ENCODE results near the gene CUL1.

CUL1 gene

DNA sequence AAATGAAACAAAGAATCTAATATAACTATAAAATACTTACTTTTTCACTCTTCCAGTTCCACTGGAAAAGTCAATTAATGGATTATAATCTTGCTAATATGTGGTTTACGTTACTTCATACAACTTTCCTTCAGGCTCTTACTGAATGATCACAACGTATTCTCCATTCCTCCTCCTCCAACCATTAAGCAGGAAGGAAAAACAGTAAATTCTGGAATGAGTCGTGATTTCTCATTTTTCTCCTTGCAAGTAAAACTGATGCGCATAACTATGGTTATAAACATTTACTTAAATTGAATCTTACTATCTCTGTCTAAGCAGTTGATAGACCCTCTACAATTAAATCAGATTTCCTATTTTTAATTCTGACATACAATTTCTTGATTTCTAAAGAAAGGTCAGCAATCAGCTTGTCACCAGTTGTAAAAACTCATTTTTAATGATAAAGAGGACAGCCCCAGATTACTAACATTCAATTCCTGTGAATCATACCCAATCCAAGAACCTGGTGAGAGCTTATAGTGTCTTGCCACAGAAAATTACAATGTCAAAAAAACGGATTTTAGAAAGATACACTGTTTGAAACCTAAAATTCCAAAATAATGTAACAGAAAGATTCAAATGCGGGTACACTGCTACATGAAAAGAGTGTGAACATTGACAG is 121.1 kb downstream of the CUL1 start:
- peaks cover 29% of the 10 kb centered on the region for H3K4me1 ChIP-seq (ENCODE audit: control insufficient read depth, low read length)
- no peak overlapping the region for H3K27ac ChIP-seq (ENCODE audit: low read depth, low read length)
- peaks cover 17% of the 10 kb centered on the region for H3F3A ChIP-seq (ENCODE audit: control insufficient read depth, insufficient read depth)
- no peaks in the 10 kb centered on the region for H3K9me3 ChIP-seq (ENCODE audit: control insufficient read depth, insufficient read depth, low read length)
- no peaks in the 10 kb centered on the region for H3K27me3 ChIP-seq (ENCODE audit: control insufficient read depth, low read length)
- H4K20me1 ChIP-seq (ENCODE audit: control insufficient read depth, insufficient read depth, low read depth, low read length) = peaks cover 4% of the 10 kb centered on the region; the same call in 1 of the 2 replicates
- no peak overlapping the region for H3K4me2 ChIP-seq (ENCODE audit: low read length)
- H3K36me3 ChIP-seq (ENCODE audit: control insufficient read depth, low read length) = peaks cover 92% of the 10 kb centered on the region
- TF ChIP-seq EZH2phosphoT487 (IDR thresholded peaks at IDR 0.05; ENCODE audit: borderline replicate concordance, low read length) = no peak
- TF ChIP-seq, protein P1, sequence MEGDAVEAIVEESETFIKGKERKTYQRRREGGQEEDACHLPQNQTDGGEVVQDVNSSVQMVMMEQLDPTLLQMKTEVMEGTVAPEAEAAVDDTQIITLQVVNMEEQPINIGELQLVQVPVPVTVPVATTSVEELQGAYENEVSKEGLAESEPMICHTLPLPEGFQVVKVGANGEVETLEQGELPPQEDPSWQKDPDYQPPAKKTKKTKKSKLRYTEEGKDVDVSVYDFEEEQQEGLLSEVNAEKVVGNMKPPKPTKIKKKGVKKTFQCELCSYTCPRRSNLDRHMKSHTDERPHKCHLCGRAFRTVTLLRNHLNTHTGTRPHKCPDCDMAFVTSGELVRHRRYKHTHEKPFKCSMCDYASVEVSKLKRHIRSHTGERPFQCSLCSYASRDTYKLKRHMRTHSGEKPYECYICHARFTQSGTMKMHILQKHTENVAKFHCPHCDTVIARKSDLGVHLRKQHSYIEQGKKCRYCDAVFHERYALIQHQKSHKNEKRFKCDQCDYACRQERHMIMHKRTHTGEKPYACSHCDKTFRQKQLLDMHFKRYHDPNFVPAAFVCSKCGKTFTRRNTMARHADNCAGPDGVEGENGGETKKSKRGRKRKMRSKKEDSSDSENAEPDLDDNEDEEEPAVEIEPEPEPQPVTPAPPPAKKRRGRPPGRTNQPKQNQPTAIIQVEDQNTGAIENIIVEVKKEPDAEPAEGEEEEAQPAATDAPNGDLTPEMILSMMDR (IDR thresholded peaks at IDR 0.05; ENCODE audit: low read depth, low read length, poor library complexity, severe bottlenecking) = no peak
- H3K9me2 ChIP-seq (replicated peaks; ENCODE audit: control insufficient read depth, low read length) = no peaks in the 10 kb centered on the region
- H3K79me2 ChIP-seq (ENCODE audit: control insufficient read depth, low read length) = peaks cover 8% of the 10 kb centered on the region; the same call in 1 of the 2 replicates
- no peak overlapping the region for H3K4me3 ChIP-seq (ENCODE audit: low read length)

DNA sequence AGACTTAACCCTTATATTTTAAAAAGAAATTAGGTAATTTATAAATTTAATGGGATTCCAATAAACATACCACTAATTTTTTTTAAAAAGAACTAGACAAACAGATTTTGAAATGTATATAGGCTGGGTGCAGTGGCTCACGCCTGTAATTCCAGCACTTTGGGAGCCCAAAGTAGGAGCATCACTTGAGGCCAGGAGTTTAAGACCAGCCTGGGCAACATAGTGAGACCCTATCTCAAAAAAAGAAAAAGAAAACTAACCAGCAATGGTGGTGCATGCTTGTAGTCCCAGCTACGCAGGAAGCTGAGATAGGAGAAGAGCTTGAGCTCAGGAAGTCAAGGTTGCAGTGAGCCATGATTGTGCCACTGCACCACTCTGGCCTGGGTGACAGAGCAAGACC is 122.7 kb downstream of the CUL1 start:
- TF ChIP-seq EZH2phosphoT487 (IDR thresholded peaks at IDR 0.05; ENCODE audit: borderline replicate concordance, low read length) = no peak
- TF ChIP-seq, protein P1 (IDR thresholded peaks at IDR 0.05; ENCODE audit: low read depth, low read length, poor library complexity, severe bottlenecking) = no peak
- H4K20me1 ChIP-seq (ENCODE audit: control insufficient read depth, insufficient read depth, low read depth, low read length) = no peaks in the 10 kb centered on the region
- peaks cover 13% of the 10 kb centered on the region for H3K4me1 ChIP-seq (ENCODE audit: control insufficient read depth, low read length)
- no peaks in the 10 kb centered on the region for H3K9me3 ChIP-seq (ENCODE audit: control insufficient read depth, insufficient read depth, low read length)
- no peak overlapping the region for H3K4me3 ChIP-seq (ENCODE audit: low read length)
- no peaks in the 10 kb centered on the region for H3K9me2 ChIP-seq (replicated peaks; ENCODE audit: control insufficient read depth, low read length)
- H3K27ac ChIP-seq (ENCODE audit: low read depth, low read length) = no peak overlapping the region
- H3K27me3 ChIP-seq (ENCODE audit: control insufficient read depth, low read length) = no peaks in the 10 kb centered on the region
- peaks cover 16% of the 10 kb centered on the region for H3F3A ChIP-seq (ENCODE audit: control insufficient read depth, insufficient read depth)
- peaks cover 92% of the 10 kb centered on the region for H3K36me3 ChIP-seq (ENCODE audit: control insufficient read depth, low read length)
- H3K79me2 ChIP-seq (ENCODE audit: control insufficient read depth, low read length) = peaks cover 11% of the 10 kb centered on the region
- no peak overlapping the region for H3K4me2 ChIP-seq (ENCODE audit: low read length)

DNA sequence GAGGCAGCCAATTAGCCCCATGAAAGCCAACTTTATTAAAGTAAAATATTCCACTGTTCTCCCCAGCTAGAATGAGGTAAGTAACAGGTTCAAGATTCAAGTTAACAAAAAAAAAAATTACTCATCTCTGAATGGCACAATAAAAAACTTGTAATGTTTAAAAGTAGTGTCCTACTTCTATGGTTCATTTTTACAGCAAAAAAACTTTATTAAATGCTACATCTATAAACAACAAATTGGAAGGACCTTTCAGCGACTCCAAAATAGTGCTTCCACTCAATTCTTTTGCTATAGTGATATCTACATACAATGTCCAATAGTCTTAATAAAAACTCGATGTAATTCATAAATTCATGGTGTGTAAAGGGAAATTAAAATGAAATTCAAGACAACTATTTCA is 126.2 kb downstream of the CUL1 start:
- TF ChIP-seq EZH2phosphoT487 (IDR thresholded peaks at IDR 0.05; ENCODE audit: borderline replicate concordance, low read length) = no peak
- TF ChIP-seq, protein P1 (IDR thresholded peaks at IDR 0.05; ENCODE audit: low read depth, low read length, poor library complexity, severe bottlenecking) = no peak
- H4K20me1 ChIP-seq (ENCODE audit: control insufficient read depth, insufficient read depth, low read depth, low read length) = no peaks in the 10 kb centered on the region
- peaks cover 19% of the 10 kb centered on the region for H3F3A ChIP-seq (ENCODE audit: control insufficient read depth, insufficient read depth)
- H3K4me2 ChIP-seq (ENCODE audit: low read length) = no peak overlapping the region
- H3K4me3 ChIP-seq (ENCODE audit: low read length) = no peak overlapping the region
- H3K27me3 ChIP-seq (ENCODE audit: control insufficient read depth, low read length) = no peaks in the 10 kb centered on the region
- H3K4me1 ChIP-seq (ENCODE audit: control insufficient read depth, low read length) = no peaks in the 10 kb centered on the region
- H3K79me2 ChIP-seq (ENCODE audit: control insufficient read depth, low read length) = peaks cover 11% of the 10 kb centered on the region
- H3K9me2 ChIP-seq (replicated peaks; ENCODE audit: control insufficient read depth, low read length) = no peaks in the 10 kb centered on the region
- H3K36me3 ChIP-seq (ENCODE audit: control insufficient read depth, low read length) = peaks cover 93% of the 10 kb centered on the region
- no peaks in the 10 kb centered on the region for H3K9me3 ChIP-seq (ENCODE audit: control insufficient read depth, insufficient read depth, low read length)
- H3K27ac ChIP-seq (ENCODE audit: low read depth, low read length) = no peak overlapping the region
